Stimulated activated CD4-positive, alpha-beta T cell treated with anti-CD3 and anti-CD28 coated beads, TNF-alpha, amount 100 ng/mL, for 24 hours (primary cell): ENCODE measurements around the gene DEFB125.
"Not testable (repeated sequence)": the region's sequence is repeated elsewhere in the genome, so short reads cannot be mapped to it uniquely, and the experiment has no call there.

Source experiments
- DNase-seq, 3 experiments: peaks; one replicate each; pipeline ENCODE4 v3.0.0-alpha.2; 2020; ENCODE audit warnings: low read depth in 3 of 3

The DEFB125 gene

GRCh38 chr20:87401-87800 lies at the start of gene DEFB125:
DEFB125 (plus strand) TSS chr20:87672; CDS start chr20:87710, 38 bp downstream.
- DNase-seq: no peak

DNA sequence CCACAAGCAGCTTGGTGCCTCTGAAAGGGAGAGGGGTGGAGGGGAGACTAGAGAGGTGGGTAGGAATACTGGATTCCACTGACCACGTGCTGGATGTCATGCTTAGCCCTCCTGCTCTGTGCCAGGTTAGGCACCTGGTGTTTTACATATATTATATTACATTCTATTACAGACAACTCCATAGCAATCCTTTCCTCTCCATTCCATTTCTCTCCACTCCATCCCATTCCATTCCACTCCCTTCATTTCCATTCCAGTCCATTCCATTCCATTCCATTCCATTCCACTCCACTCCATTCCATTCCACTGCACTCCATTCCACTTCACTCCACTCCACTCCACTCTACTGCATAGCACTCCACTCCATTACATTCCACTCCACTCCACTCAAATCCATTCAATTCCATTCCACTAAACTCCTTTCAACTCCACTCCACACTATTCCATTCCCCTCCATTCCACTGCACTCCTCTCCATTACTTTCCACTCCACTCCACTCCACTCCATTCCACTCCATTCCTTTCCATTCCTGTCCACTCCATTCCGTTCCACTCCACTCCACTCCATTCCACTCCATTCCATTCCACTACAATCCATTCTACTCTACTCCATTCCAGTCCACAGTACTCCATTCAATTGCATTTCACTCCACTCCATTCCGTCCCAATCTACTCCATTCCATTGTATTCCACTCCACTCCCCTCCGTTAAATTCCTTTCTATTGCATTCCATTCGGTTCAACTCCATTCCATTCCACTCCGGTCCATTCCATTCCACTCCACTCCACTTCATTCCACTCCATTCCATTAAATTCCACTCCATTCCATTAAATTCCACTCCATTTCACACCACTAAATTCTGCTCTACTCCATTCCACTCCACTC lies 27.2 kb upstream of the DEFB125 start:
- no peak for DNase-seq

GRCh38 chr20:61230-61629 lies 26.2 kb upstream of the DEFB125 start:
- no peak for DNase-seq

- no peak for DNase-seq
These were observed 25.7 kb upstream of the DEFB125 start for GRCh38 chr20:61757-62156.

GRCh38 chr20:62487-62886 lies 25.0 kb upstream of the DEFB125 start:
- no peak for DNase-seq

DNA sequence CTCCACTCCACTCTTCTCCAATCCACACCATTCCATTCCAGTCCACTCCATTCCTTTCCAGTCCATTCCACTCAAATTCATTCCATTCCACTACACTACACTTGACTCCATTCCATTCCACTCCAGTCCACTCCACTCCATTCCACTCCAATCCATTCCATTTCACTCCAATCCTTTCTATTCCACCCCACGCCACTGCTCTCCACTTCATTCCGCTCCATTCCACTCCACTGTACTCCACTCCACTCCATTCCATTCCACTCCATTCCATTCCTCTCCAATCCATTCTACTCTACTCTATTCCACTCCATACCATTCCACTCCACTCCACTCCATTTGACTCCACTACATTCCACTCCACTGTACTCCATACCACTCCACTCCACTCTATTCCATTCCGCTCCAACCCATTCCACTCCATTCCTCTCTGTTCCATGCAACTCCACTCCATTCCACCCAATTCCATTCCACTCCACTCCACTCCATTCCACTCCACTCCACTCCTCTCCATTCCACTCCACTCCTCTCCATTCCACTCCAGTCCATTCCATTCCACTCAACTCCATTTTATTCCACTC lies 23.4 kb upstream of the DEFB125 start:
- DNase-seq: no peak

DNA sequence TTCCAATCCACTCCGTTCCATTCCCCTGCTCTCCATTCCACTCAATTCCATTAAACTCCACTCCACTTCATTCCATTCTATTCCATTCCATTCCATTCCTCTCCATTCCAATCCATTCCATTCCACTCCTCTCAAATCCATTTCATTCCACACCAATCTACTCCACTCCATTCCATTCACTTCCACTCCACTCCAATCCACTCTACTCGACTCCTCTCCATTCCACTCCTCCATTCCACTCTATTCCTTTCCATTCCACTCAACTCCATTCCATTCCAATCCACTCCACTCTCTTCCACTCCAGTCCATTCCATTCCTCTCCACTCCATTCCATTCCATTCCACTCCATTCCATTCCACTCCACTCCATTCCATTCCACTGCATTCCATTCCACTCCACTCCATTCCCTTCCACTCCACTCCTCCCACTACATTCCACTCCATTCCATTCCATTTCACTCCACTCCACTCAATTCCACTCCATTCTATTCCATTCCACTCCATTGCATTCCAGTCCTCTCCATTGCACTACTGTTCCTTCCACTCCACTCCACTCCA lies 22.6 kb upstream of the DEFB125 start:
- DNase-seq: no peak

GRCh38 chr20:77231-77630 lies 10.2 kb upstream of the DEFB125 start:
- no peak for DNase-seq

GRCh38 chr20:78338-78737 lies 9.1 kb upstream of the DEFB125 start:
- no peak for DNase-seq

DNA sequence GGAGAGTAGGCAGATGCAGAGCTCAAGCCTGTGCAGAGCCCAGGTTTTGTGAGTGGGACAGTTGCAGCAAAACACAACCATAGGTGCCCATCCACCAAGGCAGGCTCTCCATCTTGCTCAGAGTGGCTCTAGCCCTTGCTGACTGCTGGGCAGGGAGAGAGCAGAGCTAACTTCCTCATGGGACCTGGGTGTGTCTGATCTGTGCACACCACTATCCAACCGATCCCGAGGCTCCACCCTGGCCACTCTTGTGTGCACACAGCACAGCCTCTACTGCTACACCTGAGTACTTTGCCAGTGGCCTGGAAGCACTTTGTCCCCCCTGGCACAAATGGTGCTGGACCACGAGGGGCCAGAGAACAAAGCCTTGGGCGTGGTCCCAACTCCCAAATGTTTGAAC lies 7.9 kb upstream of the DEFB125 start:
- no peak for DNase-seq

DNA sequence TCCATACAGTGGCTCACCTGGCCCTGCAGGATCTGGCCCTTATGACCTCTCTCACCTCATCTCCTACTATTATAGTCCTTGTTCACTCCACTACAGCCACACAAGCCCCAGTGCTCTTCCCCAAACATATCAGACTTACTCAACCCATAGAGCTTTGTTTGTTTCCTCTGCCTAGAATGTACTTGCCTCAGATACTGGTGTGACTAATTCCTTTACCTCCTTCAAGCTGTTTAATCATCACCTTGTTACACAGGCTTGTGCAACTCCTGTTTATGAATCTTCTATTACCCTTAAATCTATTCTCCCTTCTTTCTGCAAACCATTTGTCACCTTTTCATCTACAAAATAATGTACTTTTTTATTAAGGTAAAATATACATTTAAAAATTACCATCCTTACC lies 3.2 kb downstream of the DEFB125 start:
- DNase-seq: no peak

- DNase-seq: no peak
These were observed 6.2 kb downstream of the DEFB125 start for GRCh38 chr20:93641-94040.

- DNase-seq: no peak
These were observed 7.7 kb downstream of the DEFB125 start for GRCh38 chr20:95215-95614.

- not testable (repeated sequence) for DNase-seq
These were observed 10.2 kb downstream of the DEFB125 start for GRCh38 chr20:97691-98090.

- DNase-seq: no peak
These were observed 14.5 kb downstream of the DEFB125 start for GRCh38 chr20:101975-102374.

GRCh38 chr20:103456-103855 lies 16.0 kb downstream of the DEFB125 start:
- no peak for DNase-seq

DNA sequence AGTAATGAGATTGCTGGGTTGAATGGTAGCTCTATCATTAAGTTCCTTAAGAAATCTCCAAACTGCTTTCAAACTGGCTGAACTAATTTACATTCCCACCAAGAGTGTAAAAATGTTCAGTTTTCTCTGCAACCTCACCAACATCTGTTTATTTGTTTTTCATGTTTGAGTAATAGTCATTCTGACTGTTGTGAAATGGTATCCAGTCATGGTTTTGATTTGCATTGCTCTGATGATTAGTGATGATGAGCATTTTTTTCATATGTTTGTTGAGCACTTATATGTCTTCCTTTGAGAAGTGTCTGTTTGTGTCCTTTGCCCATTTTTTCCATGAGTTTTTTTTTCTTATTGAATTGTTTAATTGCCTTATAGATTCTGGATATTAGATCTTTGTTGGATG lies 24.9 kb downstream of the DEFB125 start:
- no peak for DNase-seq

- DNase-seq: no peak
These were observed 30.0 kb downstream of the DEFB125 start for GRCh38 chr20:117518-117917.

GRCh38 chr20:129786-130323 lies 42.4 kb downstream of the DEFB125 start:
- DNase-seq: not testable (repeated sequence)

DNA sequence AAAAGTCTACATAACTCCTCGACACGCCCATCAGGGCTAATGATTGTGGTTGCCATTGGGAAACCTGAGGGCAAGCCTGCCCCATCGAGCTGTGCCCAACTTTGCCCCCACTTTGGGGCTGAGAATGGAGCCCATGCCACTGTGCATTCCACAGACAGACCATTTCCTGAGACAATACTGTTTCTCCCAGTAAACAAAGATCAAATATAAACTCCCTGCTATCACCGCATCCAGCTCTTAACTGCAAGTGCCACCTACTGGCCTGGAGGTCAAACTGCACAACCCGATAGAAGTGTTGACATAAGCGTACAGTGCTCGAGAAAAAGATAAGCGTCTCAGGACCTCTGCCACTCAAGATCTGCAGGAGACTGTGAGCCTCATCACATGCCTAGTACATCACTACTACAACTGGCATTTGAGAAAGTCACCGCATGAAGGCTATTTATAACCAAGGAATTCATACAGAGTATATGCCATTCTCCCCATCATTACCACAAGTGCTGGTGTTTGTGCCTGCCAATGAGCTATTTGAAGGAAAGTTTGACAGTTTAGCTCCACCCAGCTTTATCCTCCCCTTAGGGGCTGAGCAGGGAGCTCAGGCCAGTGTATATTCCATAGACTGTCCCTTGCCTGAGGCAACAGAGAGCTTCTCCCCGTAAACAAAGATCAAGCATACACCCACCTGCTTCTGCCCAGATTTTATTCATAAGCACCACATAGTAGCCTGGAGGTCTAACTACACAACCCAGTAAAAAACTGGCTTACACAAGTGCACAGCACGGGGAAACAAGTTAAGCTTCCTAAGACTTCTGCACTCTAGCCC lies 50.4 kb downstream of the DEFB125 start:
- peak in 1 of 3 experiments; percentile 11 for DNase-seq

GRCh38 chr20:142290-142689 lies 54.8 kb downstream of the DEFB125 start, which contains the start of gene DEFB126:
DEFB126 (plus strand) TSS chr20:142590; CDS start chr20:142629, 39 bp downstream.
- DNase-seq: no peak

GRCh38 chr20:145877-146276 lies 58.4 kb downstream of the DEFB125 start:
- no peak for DNase-seq
